VCaP (cell line): ENCODE measurements around the gene EVI2B.
"Not testable (repeated sequence)": the region's sequence is repeated elsewhere in the genome, so short reads cannot be mapped to it uniquely, and the experiment has no call there.

Experiments used
- H3K27ac ChIP-seq: fragments of 450-650 bp; 2 replicates; pipeline ENCODE4 v1.5.1; 2017
- TF ChIP-seq, protein P1 (sequence below): fragments of 450-650 bp; conservative IDR thresholded peaks from 2 replicates; pipeline ENCODE4 v1.5.1; 2017; ENCODE audit warnings: mild to moderate bottlenecking, moderate library complexity

Gene EVI2B

GRCh38 chr17:31320241-31320640, 6.4 kb upstream of the EVI2B start:
- no peak overlapping the region for H3K27ac ChIP-seq
- TF ChIP-seq, protein P1, sequence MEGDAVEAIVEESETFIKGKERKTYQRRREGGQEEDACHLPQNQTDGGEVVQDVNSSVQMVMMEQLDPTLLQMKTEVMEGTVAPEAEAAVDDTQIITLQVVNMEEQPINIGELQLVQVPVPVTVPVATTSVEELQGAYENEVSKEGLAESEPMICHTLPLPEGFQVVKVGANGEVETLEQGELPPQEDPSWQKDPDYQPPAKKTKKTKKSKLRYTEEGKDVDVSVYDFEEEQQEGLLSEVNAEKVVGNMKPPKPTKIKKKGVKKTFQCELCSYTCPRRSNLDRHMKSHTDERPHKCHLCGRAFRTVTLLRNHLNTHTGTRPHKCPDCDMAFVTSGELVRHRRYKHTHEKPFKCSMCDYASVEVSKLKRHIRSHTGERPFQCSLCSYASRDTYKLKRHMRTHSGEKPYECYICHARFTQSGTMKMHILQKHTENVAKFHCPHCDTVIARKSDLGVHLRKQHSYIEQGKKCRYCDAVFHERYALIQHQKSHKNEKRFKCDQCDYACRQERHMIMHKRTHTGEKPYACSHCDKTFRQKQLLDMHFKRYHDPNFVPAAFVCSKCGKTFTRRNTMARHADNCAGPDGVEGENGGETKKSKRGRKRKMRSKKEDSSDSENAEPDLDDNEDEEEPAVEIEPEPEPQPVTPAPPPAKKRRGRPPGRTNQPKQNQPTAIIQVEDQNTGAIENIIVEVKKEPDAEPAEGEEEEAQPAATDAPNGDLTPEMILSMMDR: no peak

DNA sequence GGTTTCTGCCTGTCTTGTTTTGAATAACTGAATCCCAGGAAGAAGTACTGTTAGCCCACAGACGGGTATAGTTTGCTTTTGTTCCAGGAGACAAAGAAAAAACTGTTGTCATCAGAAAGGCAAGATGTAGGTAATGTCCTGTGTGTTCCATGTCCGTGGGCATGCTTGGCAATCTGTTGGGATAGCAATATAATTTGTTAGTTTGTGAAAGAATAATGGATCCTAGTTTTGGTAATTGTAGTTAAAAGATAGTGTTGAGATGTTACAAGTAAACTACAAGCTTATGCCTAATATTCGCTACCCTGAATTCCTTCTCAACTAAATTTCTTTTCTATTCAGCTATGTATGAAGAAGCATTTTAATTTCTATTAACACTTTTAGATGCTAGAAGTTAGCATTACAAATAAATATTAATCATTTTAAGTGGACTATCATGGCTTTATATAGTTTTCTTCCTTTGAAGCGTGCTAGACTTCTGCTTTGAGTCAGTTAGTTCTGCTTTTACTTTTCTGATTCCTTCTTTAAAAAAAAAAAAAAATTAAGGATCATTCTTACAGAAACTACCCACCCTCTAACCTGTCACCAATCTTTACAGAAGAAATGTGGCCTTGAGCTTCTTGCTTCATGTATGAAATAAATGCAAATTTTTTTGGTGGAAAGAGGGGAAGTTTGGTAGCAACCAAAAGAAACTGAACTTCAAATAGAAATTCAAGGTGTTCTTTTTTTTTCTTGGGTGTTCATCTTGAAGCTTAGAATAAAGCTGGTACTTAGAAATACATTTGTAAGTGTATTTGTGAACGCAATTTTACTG, 5.2 kb upstream of the EVI2B start:
- TF ChIP-seq, protein P1: no peak
- H3K27ac ChIP-seq: no peak overlapping the region

DNA sequence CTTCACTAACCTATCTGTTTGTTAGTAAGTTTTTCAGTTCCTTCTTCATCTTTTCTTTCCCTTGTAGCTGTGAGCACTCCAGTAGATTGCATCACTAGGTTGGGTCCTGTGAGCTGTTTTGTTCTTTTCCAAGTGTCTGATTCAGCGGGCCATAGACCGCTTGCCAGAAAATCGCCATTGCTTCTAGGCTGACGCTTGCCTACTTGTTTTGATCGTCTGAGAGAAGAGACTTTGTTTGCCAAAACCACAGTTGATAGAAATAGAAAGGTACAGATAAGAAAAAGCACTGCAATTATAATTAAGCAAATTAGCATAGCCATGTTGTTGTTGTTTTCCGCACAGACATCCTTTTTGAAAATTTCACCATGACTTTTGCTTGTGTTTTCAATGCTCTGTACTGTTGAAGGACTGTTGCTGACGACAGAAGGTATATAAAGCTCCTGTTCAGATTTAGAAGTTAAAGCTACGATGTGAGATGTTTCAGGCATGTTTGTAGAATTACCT, 4.5 kb upstream of the EVI2B start:
- TF ChIP-seq, protein P1: no peak

DNA sequence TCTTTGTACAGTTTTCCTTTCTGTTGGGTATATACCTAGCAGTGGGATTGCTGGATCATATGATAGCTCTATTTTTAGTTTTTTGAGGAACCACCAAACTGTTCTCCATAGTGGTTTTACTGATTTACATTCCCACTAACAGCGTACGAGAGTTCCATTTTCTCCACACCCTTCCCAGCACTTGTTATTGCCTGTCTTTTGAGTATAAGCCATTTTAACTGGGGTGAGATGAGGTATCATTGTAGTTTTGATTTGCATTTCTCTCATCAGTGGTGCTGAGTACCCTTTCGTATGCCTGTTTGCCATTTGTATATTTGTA, 887 bp upstream of the EVI2B start:
- no peak overlapping the region for H3K27ac ChIP-seq
- TF ChIP-seq, protein P1: no peak

More for the DNA sequence above, 4.5 kb upstream of the EVI2B start:
- H3K27ac ChIP-seq: no peak overlapping the region

DNA sequence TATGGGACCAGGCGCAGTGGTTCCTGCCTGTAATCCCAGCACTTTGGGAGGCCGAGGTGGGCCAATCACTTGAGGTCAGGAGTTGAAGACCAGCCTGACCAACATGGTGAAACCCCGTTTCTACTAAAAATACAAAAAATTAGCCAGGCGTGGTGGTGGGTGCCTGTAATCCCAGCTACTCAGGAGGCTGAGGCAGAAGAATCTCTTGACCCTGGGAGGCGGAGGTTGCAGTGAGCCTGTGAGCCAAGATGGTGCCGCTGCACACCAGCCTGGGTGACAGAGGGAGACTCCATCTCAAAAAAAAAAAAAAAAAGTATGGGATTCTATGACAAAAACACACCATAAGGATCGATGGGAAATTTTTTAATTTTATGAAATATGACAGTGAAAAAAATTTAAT, 1.6 kb downstream of the EVI2B start:
- not testable (repeated sequence) for H3K27ac ChIP-seq

- TF ChIP-seq, protein P1: no peak
- no peak overlapping the region for H3K27ac ChIP-seq
Observed at GRCh38 chr17:31311526-31311925, 2.3 kb downstream of the EVI2B start.

- TF ChIP-seq, protein P1: no peak
- H3K27ac ChIP-seq: no peak overlapping the region
Observed at GRCh38 chr17:31310886-31311285, 3.0 kb downstream of the EVI2B start.

DNA sequence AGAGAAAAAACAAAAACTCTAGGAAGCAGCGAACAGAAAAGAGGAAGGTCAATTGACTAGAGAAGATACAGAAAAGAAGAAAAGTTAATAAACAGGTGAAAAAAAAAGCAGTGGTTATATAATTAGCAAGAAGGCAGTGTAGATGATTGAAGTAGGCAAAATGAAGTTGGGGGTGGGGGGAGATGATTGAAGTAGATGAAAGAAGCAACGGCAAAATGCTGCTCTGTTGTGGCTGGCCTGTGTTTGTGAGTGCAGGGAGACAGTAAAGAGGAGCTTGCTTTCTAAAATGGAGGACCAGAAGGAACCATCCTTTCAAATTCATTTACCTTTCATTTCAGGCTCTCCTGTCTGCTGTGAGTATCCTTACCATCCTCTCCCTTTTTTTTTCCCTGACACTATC, 3.6 kb downstream of the EVI2B start:
- no peak overlapping the region for H3K27ac ChIP-seq
- TF ChIP-seq, protein P1: no peak
